ENCODE data around the gene PLEKHO2. TPM values are rescaled to one million over a fixed set of nuclear protein-coding genes. Genes with fewer than 3 reads are reported as not detected.

Gene PLEKHO2
- total RNA-seq, 1 experiment from 2014 or later, result 4.5 TPM

- no peaks in the 10 kb centered on the region for H3K27me3 ChIP-seq (replicated peaks; ENCODE audit: control insufficient read depth, insufficient read depth, low read length)
- intact Hi-C loops (cut with micrococcal nuclease; ENCODE audit: unreplicated experiment), result no loop called here
- H3K4me3 Mint-ChIP-seq (ENCODE audit: unreplicated experiment), result no peak overlapping the region
- DNase-seq, result no peak
- CTCF ChIA-PET, result no interaction called here
- H3K27me3 Mint-ChIP-seq (ENCODE audit: insufficient read depth, unreplicated experiment), result no peaks in the 10 kb centered on the region
- no peaks in the 10 kb centered on the region for H3K36me3 Mint-ChIP-seq (ENCODE audit: insufficient read depth, unreplicated experiment)
- H3K9me3 Mint-ChIP-seq (ENCODE audit: unreplicated experiment), result no peaks in the 10 kb centered on the region
- BruUV-seq (replicated peaks), result no TSS peak
- H3K4me3 ChIP-seq (ENCODE audit: low read depth, low read length), result no peak overlapping the region
- H3K27ac Mint-ChIP-seq (ENCODE audit: unreplicated experiment), result no peak overlapping the region
- TF ChIP-seq CTCF (IDR thresholded peaks at IDR 0.05; ENCODE audit: insufficient read depth in 1 of 2, low read depth in 1 of 2, low read length in 1 of 2, severe bottlenecking in 1 of 2, unreplicated experiment in 1 of 2), result no peak
- POLR2A ChIA-PET, result no interaction called here
- H3K36me3 ChIP-seq (ENCODE audit: control insufficient read depth, insufficient read depth, low read length), result no peaks in the 10 kb centered on the region
- no peaks in the 10 kb centered on the region for H3K4me1 Mint-ChIP-seq (ENCODE audit: low read depth, unreplicated experiment)
- no peaks in the 10 kb centered on the region for H3K9me3 ChIP-seq
- H3K4me1 ChIP-seq, result no peaks in the 10 kb centered on the region
Observed at GRCh38 chr15:64884679-64885078, 43.0 kb downstream of the PLEKHO2 start.

- Mint-ChIP-seq H3K36me3 (ENCODE audit: insufficient read depth, unreplicated experiment) (no peaks in the 10 kb centered on the region), H3K27ac (ENCODE audit: unreplicated experiment) (no peak overlapping the region), H3K4me1 (ENCODE audit: low read depth, unreplicated experiment) (no peaks in the 10 kb centered on the region), H3K4me3 (ENCODE audit: unreplicated experiment) (no peak overlapping the region), H3K9me3 (ENCODE audit: unreplicated experiment) (no peaks in the 10 kb centered on the region), H3K27me3 (ENCODE audit: insufficient read depth, unreplicated experiment) (no peaks in the 10 kb centered on the region)
- no peak for TF ChIP-seq CTCF (IDR thresholded peaks at IDR 0.05; ENCODE audit: insufficient read depth in 1 of 2, low read depth in 1 of 2, low read length in 1 of 2, severe bottlenecking in 1 of 2, unreplicated experiment in 1 of 2)
- CTCF ChIA-PET, result interaction anchor here (0.7 kb wide), 1 partner anchor 53 kb away, joined by 3 read pairs; no protein-coding TSS in a partner anchor
- no TSS peak for BruUV-seq (replicated peaks)
- no peaks in the 10 kb centered on the region for H3K9me3 ChIP-seq
- H3K36me3 ChIP-seq (ENCODE audit: control insufficient read depth, insufficient read depth, low read length), result no peaks in the 10 kb centered on the region
- intact Hi-C loops (cut with micrococcal nuclease; ENCODE audit: unreplicated experiment), result no loop called here
- peaks cover 5% of the 10 kb centered on the region for H3K4me1 ChIP-seq
- POLR2A ChIA-PET, result no interaction called here
- H3K4me3 ChIP-seq (ENCODE audit: low read depth, low read length), result no peak overlapping the region
- DNase-seq, result no peak
- H3K27me3 ChIP-seq (replicated peaks; ENCODE audit: control insufficient read depth, insufficient read depth, low read length), result no peaks in the 10 kb centered on the region; the same call in 1 of the 2 replicates
Observed at GRCh38 chr15:64888336-64888735, 46.6 kb downstream of the PLEKHO2 start.

GRCh38 chr15:64891561-64891960 is 49.8 kb downstream of the PLEKHO2 start:
- Mint-ChIP-seq H3K27me3 (ENCODE audit: insufficient read depth, unreplicated experiment) (no peaks in the 10 kb centered on the region), H3K4me1 (ENCODE audit: low read depth, unreplicated experiment) (peaks cover 7% of the 10 kb centered on the region), H3K36me3 (ENCODE audit: insufficient read depth, unreplicated experiment) (peaks cover 6% of the 10 kb centered on the region), H3K27ac (ENCODE audit: unreplicated experiment) (no peak overlapping the region), H3K9me3 (ENCODE audit: unreplicated experiment) (no peaks in the 10 kb centered on the region), H3K4me3 (ENCODE audit: unreplicated experiment) (no peak overlapping the region)
- Histone ChIP-seq H3K4me1 (peaks cover 18% of the 10 kb centered on the region), H3K4me3 (ENCODE audit: low read depth, low read length) (no peak overlapping the region), H3K27me3 (replicated peaks; ENCODE audit: control insufficient read depth, insufficient read depth, low read length) (no peaks in the 10 kb centered on the region; the same call in 1 of the 2 replicates), H3K9me3 (no peaks in the 10 kb centered on the region), H3K36me3 (ENCODE audit: control insufficient read depth, insufficient read depth, low read length) (no peaks in the 10 kb centered on the region)
- BruUV-seq (replicated peaks), result no TSS peak
- no peak for TF ChIP-seq CTCF (IDR thresholded peaks at IDR 0.05; ENCODE audit: insufficient read depth in 1 of 2, low read depth in 1 of 2, low read length in 1 of 2, severe bottlenecking in 1 of 2, unreplicated experiment in 1 of 2)
- ChIA-PET POLR2A (interaction anchor here (0.6 kb wide), 1 partner anchor 40 kb away, joined by 5 read pairs; no protein-coding TSS in a partner anchor), CTCF (no interaction called here)
- intact Hi-C loops (cut with micrococcal nuclease; ENCODE audit: unreplicated experiment), result loop anchor here (5.0 kb wide), 1 partner anchor 49 kb away; the partner anchor contains the start of gene PLEKHO2
- no peak for DNase-seq
